GM12864 (cell line): ENCODE measurements around the gene CNN2.

Experiments used
- DNase-seq: peaks from one replicate; pipeline ENCODE4 v3.0.0-alpha.2; 2011; ENCODE audit warnings: low read depth
- H3K4me3 ChIP-seq: 2 replicates; pipeline ENCODE4 v1.5.1; 2011; ENCODE audit warnings: mild to moderate bottlenecking, low read depth, low read length, control low read depth
- TF ChIP-seq, protein P1 (sequence below): IDR thresholded peaks from 2 replicates; pipeline ENCODE4 v1.5.1; 2011; ENCODE audit warnings: low read depth, mild to moderate bottlenecking, moderate library complexity, low read length, control low read depth, inconsistent platforms; ENCODE audit errors: missing control alignments

Gene CNN2

DNA sequence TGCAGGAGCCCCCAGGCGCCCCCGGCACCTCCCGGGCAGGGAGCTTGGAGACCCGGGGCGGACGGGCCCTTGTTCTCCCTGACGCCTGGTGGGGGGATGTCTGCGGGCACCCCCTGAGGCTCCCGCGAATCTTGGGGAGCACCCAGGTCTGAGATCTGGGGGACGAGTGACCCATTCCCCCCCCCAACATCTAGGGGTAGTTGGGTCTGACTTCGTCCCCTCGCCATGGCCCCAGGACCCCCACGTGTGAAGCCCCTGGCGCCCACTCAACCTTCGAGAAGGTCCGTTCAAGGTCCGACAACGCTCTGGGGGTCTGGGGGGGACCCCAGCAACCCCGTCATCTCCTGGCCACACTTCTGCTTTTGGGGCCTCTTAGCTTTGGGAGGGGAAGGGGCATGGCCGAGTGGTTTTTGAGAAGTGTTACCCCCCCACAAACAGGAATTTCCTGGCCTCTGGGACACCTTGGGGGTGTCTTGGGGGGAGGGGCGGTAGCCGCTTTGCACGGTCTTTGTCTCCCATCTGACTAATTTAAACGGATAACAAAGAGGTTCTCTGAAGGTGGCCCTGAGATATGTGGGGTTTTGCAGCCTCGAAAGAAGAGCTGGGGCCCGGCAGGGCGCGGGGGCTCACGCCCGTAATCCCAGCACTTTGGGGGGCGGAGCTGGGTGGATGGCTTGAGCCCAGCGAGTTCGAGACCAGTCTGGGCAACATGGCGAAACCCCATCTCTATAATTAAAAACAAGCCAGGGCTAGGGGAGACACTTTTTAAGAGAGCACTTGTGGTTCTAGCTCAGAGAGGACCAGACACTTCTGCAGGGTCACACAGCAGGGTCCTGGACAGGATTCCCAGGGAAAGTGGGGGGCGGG lies 608 bp downstream of the CNN2 start:
- peak overlapping the region; percentile 77 for H3K4me3 ChIP-seq
- TF ChIP-seq, protein P1, sequence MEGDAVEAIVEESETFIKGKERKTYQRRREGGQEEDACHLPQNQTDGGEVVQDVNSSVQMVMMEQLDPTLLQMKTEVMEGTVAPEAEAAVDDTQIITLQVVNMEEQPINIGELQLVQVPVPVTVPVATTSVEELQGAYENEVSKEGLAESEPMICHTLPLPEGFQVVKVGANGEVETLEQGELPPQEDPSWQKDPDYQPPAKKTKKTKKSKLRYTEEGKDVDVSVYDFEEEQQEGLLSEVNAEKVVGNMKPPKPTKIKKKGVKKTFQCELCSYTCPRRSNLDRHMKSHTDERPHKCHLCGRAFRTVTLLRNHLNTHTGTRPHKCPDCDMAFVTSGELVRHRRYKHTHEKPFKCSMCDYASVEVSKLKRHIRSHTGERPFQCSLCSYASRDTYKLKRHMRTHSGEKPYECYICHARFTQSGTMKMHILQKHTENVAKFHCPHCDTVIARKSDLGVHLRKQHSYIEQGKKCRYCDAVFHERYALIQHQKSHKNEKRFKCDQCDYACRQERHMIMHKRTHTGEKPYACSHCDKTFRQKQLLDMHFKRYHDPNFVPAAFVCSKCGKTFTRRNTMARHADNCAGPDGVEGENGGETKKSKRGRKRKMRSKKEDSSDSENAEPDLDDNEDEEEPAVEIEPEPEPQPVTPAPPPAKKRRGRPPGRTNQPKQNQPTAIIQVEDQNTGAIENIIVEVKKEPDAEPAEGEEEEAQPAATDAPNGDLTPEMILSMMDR: no peak
- DNase-seq: no peak

- DNase-seq: no peak
- peak overlapping the region; percentile 77 for H3K4me3 ChIP-seq
- TF ChIP-seq, protein P1: no peak
These were observed 1.2 kb downstream of the CNN2 start for GRCh38 chr19:1027650-1028061.

GRCh38 chr19:1028062-1028926 lies 1.9 kb downstream of the CNN2 start:
- DNase-seq: no peak
- peak overlapping the region; percentile 77 for H3K4me3 ChIP-seq
- TF ChIP-seq, protein P1: no peak

- no peak overlapping the region for H3K4me3 ChIP-seq
These were observed 6.0 kb downstream of the CNN2 start for GRCh38 chr19:1032264-1032867.

GRCh38 chr19:1035998-1036621 lies 9.7 kb downstream of the CNN2 start:
- TF ChIP-seq, protein P1: no peak
- H3K4me3 ChIP-seq: no peak overlapping the region
- DNase-seq: no peak

More at GRCh38 chr19:1032264-1032867, 6.0 kb downstream of the CNN2 start:
- TF ChIP-seq, protein P1: no peak
- DNase-seq: no peak

- no peak overlapping the region; the same call in 1 of the 2 replicates for H3K4me3 ChIP-seq
- TF ChIP-seq, protein P1: no peak
- DNase-seq: no peak
These were observed 11.2 kb downstream of the CNN2 start for GRCh38 chr19:1037621-1038064.
